ENCODE measurements around the gene RTL10.

DNA sequence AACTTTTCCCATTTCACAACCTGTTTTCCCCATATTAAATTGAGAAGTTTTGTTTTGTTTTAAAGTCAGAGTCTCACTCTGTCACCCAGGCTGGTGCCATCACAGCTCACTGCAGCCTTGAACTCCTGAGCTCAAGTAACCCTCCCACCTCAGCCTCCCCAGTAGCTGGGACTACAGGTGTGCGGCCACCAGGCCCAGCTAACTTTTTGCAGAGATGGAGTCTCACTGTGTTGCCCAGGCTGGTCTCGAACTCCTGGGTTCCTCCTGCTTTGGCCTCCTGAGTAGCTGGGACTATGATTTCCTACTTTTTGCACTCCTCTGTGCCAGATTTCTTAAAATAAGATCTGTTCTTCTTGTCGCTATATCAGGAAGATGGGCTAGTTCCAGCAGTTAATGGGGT lies 44.9 kb downstream of the RTL10 start:
- TF ChIP-seq, protein P1, sequence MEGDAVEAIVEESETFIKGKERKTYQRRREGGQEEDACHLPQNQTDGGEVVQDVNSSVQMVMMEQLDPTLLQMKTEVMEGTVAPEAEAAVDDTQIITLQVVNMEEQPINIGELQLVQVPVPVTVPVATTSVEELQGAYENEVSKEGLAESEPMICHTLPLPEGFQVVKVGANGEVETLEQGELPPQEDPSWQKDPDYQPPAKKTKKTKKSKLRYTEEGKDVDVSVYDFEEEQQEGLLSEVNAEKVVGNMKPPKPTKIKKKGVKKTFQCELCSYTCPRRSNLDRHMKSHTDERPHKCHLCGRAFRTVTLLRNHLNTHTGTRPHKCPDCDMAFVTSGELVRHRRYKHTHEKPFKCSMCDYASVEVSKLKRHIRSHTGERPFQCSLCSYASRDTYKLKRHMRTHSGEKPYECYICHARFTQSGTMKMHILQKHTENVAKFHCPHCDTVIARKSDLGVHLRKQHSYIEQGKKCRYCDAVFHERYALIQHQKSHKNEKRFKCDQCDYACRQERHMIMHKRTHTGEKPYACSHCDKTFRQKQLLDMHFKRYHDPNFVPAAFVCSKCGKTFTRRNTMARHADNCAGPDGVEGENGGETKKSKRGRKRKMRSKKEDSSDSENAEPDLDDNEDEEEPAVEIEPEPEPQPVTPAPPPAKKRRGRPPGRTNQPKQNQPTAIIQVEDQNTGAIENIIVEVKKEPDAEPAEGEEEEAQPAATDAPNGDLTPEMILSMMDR (IDR thresholded peaks at IDR 0.05) = no peak
- TF ChIP-seq POLR2A (IDR thresholded peaks at IDR 0.05) = no peak
